Measurements from ENCODE around the gene RYR1. TPM values are rescaled to one million over a fixed set of nuclear protein-coding genes. Genes with fewer than 3 reads are reported as not detected.

RYR1 gene
- total RNA-seq, 1 donor from 2014 or later = 0.32 TPM

- no peaks in the 10 kb centered on the region for H3K4me1 Mint-ChIP-seq (ENCODE audit: low read depth, unreplicated experiment)
- peaks cover 4% of the 10 kb centered on the region for H3K36me3 Mint-ChIP-seq (ENCODE audit: low read depth, unreplicated experiment)
- no peak overlapping the region for H3K9ac ChIP-seq (ENCODE audit: low read length)
- no peaks in the 10 kb centered on the region for H3K4me1 ChIP-seq (ENCODE audit: insufficient read depth, low read length)
- H3K79me2 ChIP-seq (ENCODE audit: insufficient read depth, low read length) = no peaks in the 10 kb centered on the region
- no peak overlapping the region for H3K27ac Mint-ChIP-seq (ENCODE audit: unreplicated experiment)
- H2AFZ ChIP-seq (ENCODE audit: low read depth, low read length) = no peak overlapping the region
- peaks cover 17% of the 10 kb centered on the region for H3K27me3 Mint-ChIP-seq (ENCODE audit: low read depth, unreplicated experiment)
- no peak overlapping the region for H3K4me2 ChIP-seq (ENCODE audit: low read length)
- H4K20me1 ChIP-seq (ENCODE audit: insufficient read depth, low read length) = no peaks in the 10 kb centered on the region
- FAIRE-seq = no peak
- H3K4me3 ChIP-seq (ENCODE audit: insufficient read depth, low read depth, low read length) = no peak overlapping the region
- no peaks in the 10 kb centered on the region for H3K36me3 ChIP-seq (ENCODE audit: insufficient read depth, low read length)
- TF ChIP-seq CTCF (IDR thresholded peaks at IDR 0.05; ENCODE audit: insufficient read depth, low read depth, low read length) (no peak), EZH2 (IDR thresholded peaks at IDR 0.05; ENCODE audit: insufficient read depth, low read length) (no peak)
- no peak overlapping the region for H3K4me3 Mint-ChIP-seq (ENCODE audit: unreplicated experiment)
- no peak overlapping the region for H3K27ac ChIP-seq (ENCODE audit: low read depth, low read length)
- H3K27me3 ChIP-seq (ENCODE audit: insufficient read depth, low read length) = no peaks in the 10 kb centered on the region
- peaks cover 25% of the 10 kb centered on the region for H3K9me3 Mint-ChIP-seq (ENCODE audit: unreplicated experiment)
- no peak for DNase-seq (ENCODE audit: low read depth)
- no peaks in the 10 kb centered on the region for H3K9me3 ChIP-seq (ENCODE audit: insufficient read depth, low read depth, low read length)
These were observed 53.3 kb downstream of the RYR1 start for GRCh38 chr19:38486731-38487336.

- Mint-ChIP-seq H3K9me3 (ENCODE audit: unreplicated experiment) (peaks cover 25% of the 10 kb centered on the region), H3K27me3 (ENCODE audit: low read depth, unreplicated experiment) (peaks cover 17% of the 10 kb centered on the region), H3K27ac (ENCODE audit: unreplicated experiment) (no peak overlapping the region), H3K4me1 (ENCODE audit: low read depth, unreplicated experiment) (no peaks in the 10 kb centered on the region), H3K36me3 (ENCODE audit: low read depth, unreplicated experiment) (peaks cover 2% of the 10 kb centered on the region), H3K4me3 (ENCODE audit: unreplicated experiment) (no peak overlapping the region)
- TF ChIP-seq EZH2 (IDR thresholded peaks at IDR 0.05; ENCODE audit: insufficient read depth, low read length) (no peak), CTCF (IDR thresholded peaks at IDR 0.05; ENCODE audit: insufficient read depth, low read depth, low read length) (no peak)
- Histone ChIP-seq H3K36me3 (ENCODE audit: insufficient read depth, low read length) (no peaks in the 10 kb centered on the region), H3K9me3 (ENCODE audit: insufficient read depth, low read depth, low read length) (no peaks in the 10 kb centered on the region), H3K79me2 (ENCODE audit: insufficient read depth, low read length) (no peaks in the 10 kb centered on the region), H4K20me1 (ENCODE audit: insufficient read depth, low read length) (no peaks in the 10 kb centered on the region), H2AFZ (ENCODE audit: low read depth, low read length) (no peak overlapping the region), H3K9ac (ENCODE audit: low read length) (no peak overlapping the region), H3K27ac (ENCODE audit: low read depth, low read length) (no peak overlapping the region), H3K4me2 (ENCODE audit: low read length) (no peak overlapping the region), H3K27me3 (ENCODE audit: insufficient read depth, low read length) (no peaks in the 10 kb centered on the region), H3K4me3 (ENCODE audit: insufficient read depth, low read depth, low read length) (no peak overlapping the region), H3K4me1 (ENCODE audit: insufficient read depth, low read length) (no peaks in the 10 kb centered on the region)
- no peak for DNase-seq (ENCODE audit: low read depth)
- FAIRE-seq = no peak
These were observed 54.6 kb downstream of the RYR1 start for GRCh38 chr19:38488096-38488495.

GRCh38 chr19:38488776-38489481 is 55.4 kb downstream of the RYR1 start:
- H3K4me1 ChIP-seq (ENCODE audit: insufficient read depth, low read length) = no peaks in the 10 kb centered on the region
- H3K27me3 ChIP-seq (ENCODE audit: insufficient read depth, low read length) = no peaks in the 10 kb centered on the region
- no peak for TF ChIP-seq EZH2 (IDR thresholded peaks at IDR 0.05; ENCODE audit: insufficient read depth, low read length)
- no peak for TF ChIP-seq CTCF (IDR thresholded peaks at IDR 0.05; ENCODE audit: insufficient read depth, low read depth, low read length)
- H3K9me3 ChIP-seq (ENCODE audit: insufficient read depth, low read depth, low read length) = no peaks in the 10 kb centered on the region
- H3K4me3 ChIP-seq (ENCODE audit: insufficient read depth, low read depth, low read length) = no peak overlapping the region
- no peak overlapping the region for H3K4me2 ChIP-seq (ENCODE audit: low read length)
- no peak overlapping the region for H3K9ac ChIP-seq (ENCODE audit: low read length)
- H3K4me1 Mint-ChIP-seq (ENCODE audit: low read depth, unreplicated experiment) = no peaks in the 10 kb centered on the region
- peaks cover 17% of the 10 kb centered on the region for H3K27me3 Mint-ChIP-seq (ENCODE audit: low read depth, unreplicated experiment)
- FAIRE-seq = no peak
- peaks cover 2% of the 10 kb centered on the region for H3K36me3 Mint-ChIP-seq (ENCODE audit: low read depth, unreplicated experiment)
- H3K36me3 ChIP-seq (ENCODE audit: insufficient read depth, low read length) = no peaks in the 10 kb centered on the region
- no peak for DNase-seq (ENCODE audit: low read depth)
- no peaks in the 10 kb centered on the region for H4K20me1 ChIP-seq (ENCODE audit: insufficient read depth, low read length)
- H3K27ac ChIP-seq (ENCODE audit: low read depth, low read length) = no peak overlapping the region
- no peak overlapping the region for H3K4me3 Mint-ChIP-seq (ENCODE audit: unreplicated experiment)
- H2AFZ ChIP-seq (ENCODE audit: low read depth, low read length) = no peak overlapping the region
- peaks cover 24% of the 10 kb centered on the region for H3K9me3 Mint-ChIP-seq (ENCODE audit: unreplicated experiment)
- H3K27ac Mint-ChIP-seq (ENCODE audit: unreplicated experiment) = no peak overlapping the region
- H3K79me2 ChIP-seq (ENCODE audit: insufficient read depth, low read length) = no peaks in the 10 kb centered on the region

All from astrocyte (in vitro differentiated cells and primary cell).